GM21447 (cell line): ENCODE results near the gene MICB.
A peak's percentile ranks its signal among the peaks of the same experiment; 100 is the strongest.

ENCODE experiments used
- ATAC-seq: cut with Tn5 transposase; IDR thresholded peaks from one replicate; pipeline ENCODE4 v1.9.1; 2021; ENCODE audit not compliant: unreplicated experiment

The MICB gene

GRCh38 chr6:31559606-31559957 lies 61.6 kb downstream of the MICB start:
- ATAC-seq = peak; percentile 1

DNA sequence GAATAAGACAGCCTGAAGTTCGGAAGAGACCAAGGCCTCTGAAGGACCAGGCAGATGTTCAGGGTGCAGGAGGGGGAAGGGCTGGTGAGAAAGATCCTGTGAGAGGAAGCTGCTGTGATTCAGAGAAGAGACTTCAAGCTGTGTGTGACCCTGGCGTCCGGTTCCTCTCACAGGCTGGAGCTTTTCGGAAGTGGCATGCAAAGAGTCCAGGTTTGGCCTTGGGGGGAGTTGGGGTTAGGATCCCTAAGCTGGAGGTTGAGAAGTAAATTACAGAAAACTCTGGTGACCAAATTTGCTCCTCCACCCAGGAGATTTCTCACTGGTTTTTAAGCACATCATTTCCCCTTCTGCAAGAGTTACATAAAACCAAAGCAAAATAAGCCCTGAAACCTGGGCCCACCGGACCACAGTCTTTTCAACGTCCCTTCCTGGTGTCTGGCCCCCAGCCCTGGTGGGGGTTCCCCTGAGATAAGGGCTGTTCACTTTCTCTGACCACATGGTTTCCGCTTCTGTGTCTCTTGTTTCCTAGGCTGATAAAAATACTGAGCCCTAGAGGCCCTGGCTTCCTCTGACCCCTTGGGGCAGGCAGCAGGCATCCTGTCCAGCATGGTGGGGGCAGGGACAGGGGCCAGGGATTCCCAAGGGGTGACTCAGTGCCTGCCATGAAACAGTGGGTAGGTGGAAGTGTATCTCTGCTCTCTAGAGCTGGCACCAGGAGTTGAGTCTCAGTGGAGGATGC lies 62.2 kb downstream of the MICB start:
- ATAC-seq = peak; percentile 62

- no peak for ATAC-seq
Measured at GRCh38 chr6:31560697-31561058, 62.7 kb downstream of the MICB start.
